Right lobe of liver (tissue), 6 donors: ENCODE data around the gene SNRNP35. TPM values are rescaled to one million over a fixed set of nuclear protein-coding genes. Genes with fewer than 3 reads are reported as not detected.
"Not testable (repeated sequence)": the region's sequence is repeated elsewhere in the genome, so short reads cannot be mapped to it uniquely, and the experiment has no call there.

Experiments
- ATAC-seq, 4 donors: fragments of 200-7000 bp; cut with Tn5 transposase; one replicate each; pipeline ENCODE4 v1.9.1; 2020; ENCODE audit warnings: mild to moderate bottlenecking in 4 of 4, moderate library complexity in 4 of 4
- DNase-seq, 3 donors: peaks; one replicate each; pipeline ENCODE4 v3.0.0-alpha.2; 2020
- H3K27ac ChIP-seq, 3 donors: fragments of 200-600 bp; one replicate each; pipeline ENCODE4 v1.8.0; 2022
- H3K27me3 ChIP-seq, 2 donors: fragments of 200-600 bp; one replicate each; pipeline ENCODE4 v1.8.0; 2022
- H3K36me3 ChIP-seq, 4 donors: fragments of 200-600 bp; sonication (generic) in 1 of 4; one replicate each; pipeline versions ENCODE4 v1.5.1 to v1.8.0; 2017 to 2022; ENCODE audit warnings: control low read depth in 1 of 4
- H3K4me1 ChIP-seq, 4 donors: fragments of 200-600 bp; sonication (generic) in 1 of 4; one replicate each; pipeline versions ENCODE4 v1.5.1 to v1.8.0; 2017 to 2022; ENCODE audit warnings: control low read depth in 1 of 4
- H3K4me3 ChIP-seq, 3 donors: fragments of 200-600 bp; one replicate each; pipeline ENCODE4 v1.8.0; 2022
- H3K9me3 ChIP-seq, 4 donors: fragments of 200-600 bp; sonication (generic) in 1 of 4; one replicate each; pipeline versions ENCODE4 v1.5.1 to v1.8.0; 2017 to 2022; ENCODE audit warnings: control low read depth in 1 of 4
- CTCF ChIP-seq, 4 donors: fragments of 200-600 bp in 3 of 4; fragments of 450-650 bp in 1 of 4; IDR thresholded peaks; one replicate each; pipeline versions ENCODE4 v1.5.1 to v1.8.0; 2016 to 2022; ENCODE audit warnings: antibody characterized with exemption in 4 of 4, mild to moderate bottlenecking in 2 of 4
- POLR2A ChIP-seq: fragments of 450-650 bp; IDR thresholded peaks from one replicate; pipeline ENCODE4 v1.6.1; 2017; ENCODE audit warnings: antibody characterized with exemption, mild to moderate bottlenecking
- WGBS: methylation state at CpG from one replicate; pipeline ENCODE4 v1.1.6; 2018; ENCODE audit warnings: low coverage, low lambda C conversion rate; ENCODE audit not compliant: insufficient coverage; ENCODE audit errors: missing lambda C conversion rate; 5-methylcytosine and 5-hydroxymethylcytosine counted together
- intact Hi-C, 2 donors: fragments of 100-400 bp; cut with DNase I; formaldehyde crosslinking; loops; one replicate each; pipeline versions ENCODE4 v1.11.2 to v1.14.1; 2022
- total RNA-seq, 6 experiments: library from RNA; depleted of rRNA in 2 of 6; stranded (reverse); fragments of >200 nt in 2 of 6; fragmentation: NEBNext Ultra II Directional in 3 of 6; extraction: Animal tissue kit (Norgen Biotek cat#: 25700) in 3 of 6; gene quantifications; one replicate each; pipeline versions ENCODE4 v1.1.0 to v1.2.4, GENCODE V29; 2016 to 2023
- donor health status: DM: no; HTN: yes; CAD: no.
- donor health status: DM: no; HTN: no; CAD: no.
- donor health status: DM: no; HTN: no; CAD: no.
- donor health status: DM: no; HTN: yes; CAD: no.
- donor health status: DM: no; HTN: yes; CAD: no.

The SNRNP35 gene
- total RNA-seq, 6 experiments from 2014 or later, result 7.8 to 10.3 (median 9.5) TPM

GRCh38 chr12:123506059-123506842, 48.3 kb downstream of the SNRNP35 start:
- Histone ChIP-seq H3K27ac (no peak overlapping the region), H3K9me3 (no peaks in the 10 kb centered on the region), H3K36me3 (no peaks in the 10 kb centered on the region), H3K4me3 (no peak overlapping the region), H3K4me1 (no peaks in the 10 kb centered on the region), H3K27me3 (no peaks in the 10 kb centered on the region)
- 94% methylated on average over 6 of the region's 17 CpGs for WGBS
- ATAC-seq (no peak), DNase-seq (no peak)
- no peak for TF ChIP-seq CTCF (IDR thresholded peaks at IDR 0.05)
- no peak for TF ChIP-seq POLR2A
- intact Hi-C loops, result no loop called here

GRCh38 chr12:123506843-123507236, 48.9 kb downstream of the SNRNP35 start:
- H3K4me3 ChIP-seq, result no peak overlapping the region
- H3K4me1 ChIP-seq, result no peaks in the 10 kb centered on the region
- H3K36me3 ChIP-seq, result no peaks in the 10 kb centered on the region
- H3K27me3 ChIP-seq, result no peaks in the 10 kb centered on the region
- TF ChIP-seq CTCF (IDR thresholded peaks at IDR 0.05), result no peak
- TF ChIP-seq POLR2A, result no peak
- H3K27ac ChIP-seq, result no peak overlapping the region
- DNase-seq (no peak), ATAC-seq (no peak)
- intact Hi-C loops, result no loop called here
- 83% methylated on average over 1 of the region's 6 CpGs for WGBS
- no peaks in the 10 kb centered on the region for H3K9me3 ChIP-seq

- no peaks in the 10 kb centered on the region for H3K9me3 ChIP-seq
- no peaks in the 10 kb centered on the region for H3K27me3 ChIP-seq
- H3K27ac ChIP-seq, result no peak overlapping the region
- H3K4me3 ChIP-seq, result no peak overlapping the region
- no peak for DNase-seq
- H3K36me3 ChIP-seq, result peaks cover 0 to 8% (median 3%) of the 10 kb centered on the region in 4 donors
- intact Hi-C loops, result no loop called here
- ATAC-seq, result peak in 1 of 4 donors; percentile 14
- WGBS, result 87% methylated on average over 13 of the region's 26 CpGs
- TF ChIP-seq CTCF (IDR thresholded peaks at IDR 0.05) (no peak), POLR2A (no peak)
- no peaks in the 10 kb centered on the region for H3K4me1 ChIP-seq
Measured at GRCh38 chr12:123512838-123513665, 55.1 kb downstream of the SNRNP35 start.

- no peaks in the 10 kb centered on the region for H3K27me3 ChIP-seq
- TF ChIP-seq POLR2A, result no peak
- TF ChIP-seq CTCF (IDR thresholded peaks at IDR 0.05), result no peak
- intact Hi-C loops, result no loop called here
- ATAC-seq (no peak), DNase-seq (no peak)
- H3K4me1 ChIP-seq, result no peaks in the 10 kb centered on the region
- H3K9me3 ChIP-seq, result no peaks in the 10 kb centered on the region
- H3K4me3 ChIP-seq, result no peak overlapping the region
- no peak overlapping the region for H3K27ac ChIP-seq
- H3K36me3 ChIP-seq, result peaks cover 0 to 11% (median 3%) of the 10 kb centered on the region in 4 donors
- WGBS, result 84% methylated on average over 8 of the region's 13 CpGs
Measured at GRCh38 chr12:123513805-123514204, 55.9 kb downstream of the SNRNP35 start.

GRCh38 chr12:123514582-123515221, 56.8 kb downstream of the SNRNP35 start:
- H3K9me3 ChIP-seq, H3K27ac ChIP-seq, intact Hi-C loops, DNase-seq, ATAC-seq, H3K27me3 ChIP-seq, H3K4me1 ChIP-seq, H3K4me3 ChIP-seq: not testable (repeated sequence)
- WGBS, result 91% methylated on average over 1 of the region's 1 CpG
- H3K36me3 ChIP-seq, result peaks cover 0 to 12% (median 3%) of the 10 kb centered on the region in 4 donors
